Uterus (tissue), 4 donors: ENCODE results near the gene CYB5R4. TPM values are rescaled to one million over a fixed set of nuclear protein-coding genes. Genes with fewer than 3 reads are reported as not detected.

ENCODE experiments used
- DNase-seq, 2 donors: peaks; one replicate each; pipeline ENCODE4 v3.0.0-alpha.2; 2019 to 2020
- H3K27ac ChIP-seq, 2 donors: fragments of 200-600 bp; sonication (generic); 1 replicate in 1 of 2; 2 replicates in 1 of 2; pipeline ENCODE4 v1.5.1; 2016 to 2018
- H3K27me3 ChIP-seq, 2 donors: fragments of 200-600 bp; sonication (generic); one replicate each; pipeline ENCODE4 v1.5.1; 2018 to 2019; ENCODE audit warnings: control low read depth in 1 of 2
- H3K36me3 ChIP-seq, 2 donors: fragments of 200-600 bp; sonication (generic); one replicate each; pipeline ENCODE4 v1.5.1; 2019; ENCODE audit warnings: control low read depth in 1 of 2
- H3K4me1 ChIP-seq, 2 donors: fragments of 200-600 bp; sonication (generic); one replicate each; pipeline ENCODE4 v1.5.1; 2018 to 2019; ENCODE audit warnings: control low read depth in 1 of 2
- H3K4me3 ChIP-seq, 2 donors: fragments of 200-600 bp; sonication (generic); 1 replicate in 1 of 2; 2 replicates in 1 of 2; pipeline ENCODE4 v1.5.1; 2018 to 2019; ENCODE audit warnings: mild to moderate bottlenecking in 1 of 2
- H3K9me3 ChIP-seq, 2 donors: fragments of 200-600 bp; sonication (generic); one replicate each; pipeline ENCODE4 v1.5.1; 2019; ENCODE audit warnings: control low read depth in 1 of 2
- POLR2A ChIP-seq, 2 donors: fragments of 450-650 bp; IDR thresholded peaks; one replicate each; pipeline ENCODE4 v1.6.1; 2016; ENCODE audit warnings: antibody characterized with exemption in 2 of 2, mild to moderate bottlenecking in 1 of 2, moderate library complexity in 1 of 2
- intact Hi-C: fragments of 100-400 bp; cut with DNase I; formaldehyde crosslinking; loops from one replicate; pipeline ENCODE4 v1.15.1; 2023; ENCODE audit warnings: low total_unique reads
- total RNA-seq, 4 donors: library from RNA; depleted of rRNA in 3 of 4; stranded (reverse); fragments of >200 nt in 3 of 4; gene quantifications; one replicate each; pipeline versions ENCODE4 v1.1.0 to v1.2.4, GENCODE V29; 2014 to 2023
- TF ChIP-seq, protein P1 (sequence below), 4 experiments: fragments of 200-600 bp in 2 of 4; fragments of 450-650 bp in 2 of 4; sonication (generic) in 2 of 4; IDR thresholded peaks; one replicate each; pipeline ENCODE4 v1.5.1; 2016 to 2019; ENCODE audit warnings: antibody characterized with exemption in 4 of 4, mild to moderate bottlenecking in 2 of 4, moderate library complexity in 1 of 4
- donor health status: DM: yes; HTN: yes; CAD: no.

CYB5R4 gene
- total RNA-seq, 4 donors from 2014 or later: 9.3 to 59.2 (median 9.9) TPM

DNA sequence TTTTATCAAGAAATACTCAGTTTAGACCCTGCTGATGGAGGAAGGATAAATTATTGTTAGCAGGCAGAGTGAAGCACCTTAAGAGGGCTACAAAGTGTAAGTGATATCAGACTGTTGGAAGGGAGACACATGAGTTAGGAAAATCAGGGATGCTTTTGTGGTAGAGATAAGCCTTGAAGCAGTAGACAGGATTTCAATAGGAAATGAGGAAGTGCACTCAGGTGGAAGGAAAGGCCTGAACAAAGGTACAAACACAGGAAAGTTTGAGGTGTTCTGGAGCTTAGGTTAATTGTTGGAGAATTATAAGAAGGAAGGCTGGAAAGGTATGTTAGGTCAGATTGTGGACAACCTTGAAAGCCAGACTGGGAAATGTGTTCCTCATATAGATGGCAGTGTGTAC, 7.6 kb downstream of the CYB5R4 start:
- H3K4me1 ChIP-seq: no peaks in the 10 kb centered on the region
- no peaks in the 10 kb centered on the region for H3K9me3 ChIP-seq
- intact Hi-C loops: no loop called here
- H3K36me3 ChIP-seq: no peaks in the 10 kb centered on the region
- H3K27me3 ChIP-seq: no peaks in the 10 kb centered on the region
- H3K4me3 ChIP-seq: no peak overlapping the region
- H3K27ac ChIP-seq: no peak overlapping the region
- DNase-seq: no peak
- no peak for TF ChIP-seq POLR2A (IDR thresholded peaks at IDR 0.05)
- TF ChIP-seq, protein P1, sequence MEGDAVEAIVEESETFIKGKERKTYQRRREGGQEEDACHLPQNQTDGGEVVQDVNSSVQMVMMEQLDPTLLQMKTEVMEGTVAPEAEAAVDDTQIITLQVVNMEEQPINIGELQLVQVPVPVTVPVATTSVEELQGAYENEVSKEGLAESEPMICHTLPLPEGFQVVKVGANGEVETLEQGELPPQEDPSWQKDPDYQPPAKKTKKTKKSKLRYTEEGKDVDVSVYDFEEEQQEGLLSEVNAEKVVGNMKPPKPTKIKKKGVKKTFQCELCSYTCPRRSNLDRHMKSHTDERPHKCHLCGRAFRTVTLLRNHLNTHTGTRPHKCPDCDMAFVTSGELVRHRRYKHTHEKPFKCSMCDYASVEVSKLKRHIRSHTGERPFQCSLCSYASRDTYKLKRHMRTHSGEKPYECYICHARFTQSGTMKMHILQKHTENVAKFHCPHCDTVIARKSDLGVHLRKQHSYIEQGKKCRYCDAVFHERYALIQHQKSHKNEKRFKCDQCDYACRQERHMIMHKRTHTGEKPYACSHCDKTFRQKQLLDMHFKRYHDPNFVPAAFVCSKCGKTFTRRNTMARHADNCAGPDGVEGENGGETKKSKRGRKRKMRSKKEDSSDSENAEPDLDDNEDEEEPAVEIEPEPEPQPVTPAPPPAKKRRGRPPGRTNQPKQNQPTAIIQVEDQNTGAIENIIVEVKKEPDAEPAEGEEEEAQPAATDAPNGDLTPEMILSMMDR (IDR thresholded peaks at IDR 0.05): no peak

DNA sequence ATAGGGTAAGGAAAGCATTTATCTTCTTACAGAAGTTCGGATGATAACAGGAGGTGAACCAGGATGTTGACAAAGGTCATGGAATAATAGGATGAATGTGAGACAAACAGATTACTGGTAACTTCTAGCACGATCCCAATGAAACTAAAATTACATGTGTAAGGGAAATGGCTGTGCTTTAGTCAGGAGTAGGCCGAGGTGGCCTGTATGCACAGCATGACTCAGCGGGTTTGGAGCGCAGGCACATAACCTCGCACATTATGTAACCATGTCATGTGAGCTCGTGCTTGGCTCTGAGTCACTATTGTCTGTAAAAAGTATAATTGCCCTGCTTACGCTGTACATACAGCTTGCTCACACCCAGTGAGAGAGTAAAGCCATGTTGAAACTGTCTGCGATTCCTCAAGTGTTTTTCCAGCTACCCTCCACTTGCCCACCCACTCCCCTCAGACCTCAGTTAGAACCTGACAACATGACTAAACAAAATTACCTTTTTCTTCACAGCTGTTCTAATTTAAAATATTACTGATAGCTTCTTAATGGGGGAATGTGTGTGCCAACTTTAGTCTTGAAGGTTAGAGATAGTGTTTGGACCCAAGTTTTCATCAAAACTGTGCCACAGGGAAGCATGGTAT, 8.2 kb downstream of the CYB5R4 start:
- no peaks in the 10 kb centered on the region for H3K27me3 ChIP-seq
- H3K9me3 ChIP-seq: no peaks in the 10 kb centered on the region
- no peaks in the 10 kb centered on the region for H3K4me1 ChIP-seq
- H3K36me3 ChIP-seq: no peaks in the 10 kb centered on the region
- no peak for TF ChIP-seq POLR2A (IDR thresholded peaks at IDR 0.05)
- TF ChIP-seq, protein P1 (IDR thresholded peaks at IDR 0.05): no peak
- H3K4me3 ChIP-seq: no peak overlapping the region
- intact Hi-C loops: no loop called here
- H3K27ac ChIP-seq: no peak overlapping the region
- no peak for DNase-seq

DNA sequence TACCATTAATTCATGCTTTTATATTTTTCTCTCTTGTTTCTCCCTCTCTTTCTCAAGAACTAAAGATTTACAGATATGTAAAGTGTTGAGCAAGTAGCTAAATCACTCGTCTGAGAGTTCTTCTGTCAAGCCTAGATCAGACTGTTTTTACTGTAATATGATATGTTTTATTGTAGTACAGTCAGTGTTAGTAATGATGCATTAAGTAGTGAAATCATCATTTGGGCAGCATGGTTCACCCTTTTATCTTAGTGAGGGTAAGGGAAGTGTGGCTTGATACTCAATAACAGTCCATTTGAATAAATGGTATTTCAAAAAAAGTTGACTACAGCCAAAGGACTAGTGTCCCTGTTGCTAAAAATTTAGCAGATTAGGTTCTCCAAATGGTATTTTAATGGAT, 9.2 kb downstream of the CYB5R4 start:
- no peak for DNase-seq
- H3K27ac ChIP-seq: no peak overlapping the region
- H3K9me3 ChIP-seq: no peaks in the 10 kb centered on the region
- intact Hi-C loops: no loop called here
- H3K36me3 ChIP-seq: no peaks in the 10 kb centered on the region
- H3K27me3 ChIP-seq: no peaks in the 10 kb centered on the region
- H3K4me1 ChIP-seq: no peaks in the 10 kb centered on the region
- TF ChIP-seq, protein P1 (IDR thresholded peaks at IDR 0.05): no peak
- TF ChIP-seq POLR2A (IDR thresholded peaks at IDR 0.05): no peak
- H3K4me3 ChIP-seq: no peak overlapping the region

DNA sequence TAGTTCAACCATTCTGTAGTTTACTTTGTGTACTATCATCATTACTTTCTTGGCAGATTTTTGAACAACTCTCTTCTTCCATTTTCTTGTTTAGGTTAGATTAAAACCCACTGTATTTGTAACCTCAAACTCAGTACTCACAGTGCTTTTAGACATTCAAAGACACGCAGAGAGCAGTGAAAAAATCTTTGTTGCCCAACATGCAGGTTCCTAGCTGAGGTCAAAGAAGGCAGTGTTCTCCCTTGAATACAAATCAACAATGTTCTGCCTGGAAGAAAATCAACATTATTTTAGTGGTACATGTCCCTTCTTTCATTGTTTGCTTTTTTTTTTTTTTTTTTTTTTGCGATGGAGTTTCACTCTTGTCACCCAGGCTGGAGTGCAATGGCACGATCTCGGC, 11.2 kb downstream of the CYB5R4 start:
- Histone ChIP-seq H3K4me3 (no peak overlapping the region), H3K27me3 (no peaks in the 10 kb centered on the region), H3K27ac (no peak overlapping the region), H3K4me1 (no peaks in the 10 kb centered on the region), H3K9me3 (no peaks in the 10 kb centered on the region), H3K36me3 (no peaks in the 10 kb centered on the region)
- DNase-seq: no peak
- intact Hi-C loops: no loop called here
- TF ChIP-seq, protein P1 (IDR thresholded peaks at IDR 0.05): no peak
- no peak for TF ChIP-seq POLR2A (IDR thresholded peaks at IDR 0.05)

DNA sequence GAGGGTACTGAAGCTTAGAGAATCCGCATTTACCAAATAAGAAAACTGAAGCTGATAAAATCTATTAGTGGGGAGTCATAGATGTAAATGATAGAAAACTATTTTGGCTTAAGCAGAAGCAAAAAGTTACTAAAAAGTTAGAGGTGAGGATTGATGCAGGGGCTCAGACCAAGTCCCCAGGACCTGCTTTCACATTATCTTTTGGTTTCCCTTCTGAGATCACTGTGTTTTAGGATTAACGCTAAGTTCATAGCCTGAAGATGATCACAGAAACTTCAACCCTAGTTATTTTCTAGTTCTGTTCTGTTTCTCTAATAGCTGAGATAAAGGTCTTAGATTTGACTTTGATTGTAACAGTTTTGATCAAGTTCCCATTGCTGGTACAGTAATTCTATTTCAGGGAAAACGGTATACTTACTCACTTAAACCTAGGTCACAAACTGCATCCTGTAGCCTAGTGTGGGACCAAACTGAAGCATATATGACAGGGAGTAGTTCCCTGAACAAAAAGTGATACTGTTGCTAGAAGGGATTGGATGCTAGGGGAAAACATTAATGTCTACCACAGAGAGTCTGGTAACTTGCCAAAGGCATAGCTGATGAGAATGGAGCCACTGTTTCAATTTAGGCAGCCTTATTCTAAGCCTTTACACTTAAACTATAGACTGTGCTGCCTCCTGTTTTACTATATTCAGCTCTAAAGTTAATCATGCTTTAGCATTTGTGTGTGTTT, 13.1 kb downstream of the CYB5R4 start:
- H3K27me3 ChIP-seq: no peaks in the 10 kb centered on the region
- TF ChIP-seq, protein P1 (IDR thresholded peaks at IDR 0.05): no peak
- TF ChIP-seq POLR2A (IDR thresholded peaks at IDR 0.05): no peak
- no peaks in the 10 kb centered on the region for H3K4me1 ChIP-seq
- H3K27ac ChIP-seq: no peak overlapping the region
- no peaks in the 10 kb centered on the region for H3K36me3 ChIP-seq
- intact Hi-C loops: no loop called here
- H3K9me3 ChIP-seq: no peaks in the 10 kb centered on the region
- DNase-seq: no peak
- no peak overlapping the region for H3K4me3 ChIP-seq
